ENCODE measurements around the gene LRRC47.

LRRC47 gene

DNA sequence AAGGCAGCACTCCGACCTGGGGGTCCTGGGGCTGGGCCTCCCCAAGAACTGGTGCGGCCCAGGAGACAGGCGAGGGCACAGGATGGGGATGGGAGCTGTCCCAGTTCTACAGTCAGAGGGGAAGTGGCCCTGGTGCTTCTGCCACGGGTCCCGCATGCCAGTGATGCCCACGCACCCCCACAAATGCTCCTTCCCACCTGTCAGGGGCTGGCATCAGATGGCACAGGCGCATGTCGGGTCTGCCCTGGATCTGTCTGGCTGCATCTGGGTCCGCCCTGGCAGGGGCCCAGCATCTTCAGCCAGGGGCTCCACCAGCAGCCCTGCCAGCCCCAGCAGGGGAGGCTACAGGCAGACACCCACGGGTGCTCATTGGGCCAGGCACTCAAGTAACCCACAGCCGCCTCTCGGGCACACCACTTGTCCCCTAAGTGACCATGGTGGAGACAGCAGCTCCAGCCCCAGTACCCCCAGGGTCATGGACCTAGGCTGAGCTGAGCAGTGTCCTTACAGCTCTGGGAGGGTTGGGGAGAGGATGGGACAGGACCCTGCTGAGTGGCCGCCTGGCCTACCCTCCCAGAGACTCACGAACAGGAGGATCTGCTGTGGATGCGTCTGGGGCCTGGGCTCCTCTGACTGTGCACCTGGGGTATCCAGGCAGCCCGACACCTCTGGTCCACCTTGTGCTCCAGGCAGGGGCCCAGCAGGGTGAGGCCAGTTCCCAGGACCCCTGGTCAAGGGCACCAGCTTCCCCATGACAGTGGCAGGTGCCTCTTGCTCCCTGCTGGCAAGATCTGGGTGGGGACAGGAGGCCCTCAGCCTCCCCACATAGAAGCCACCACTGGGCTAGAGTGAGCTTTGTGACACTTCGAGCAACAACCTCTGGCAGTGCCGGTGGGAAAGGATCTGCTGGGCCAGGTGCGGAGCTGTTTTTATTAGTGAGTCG, 18.4 kb downstream of the LRRC47 start:
- H3K4me3 ChIP-seq (ENCODE audit: low read depth, low read length), result no peak overlapping the region
- TF ChIP-seq, protein P1, sequence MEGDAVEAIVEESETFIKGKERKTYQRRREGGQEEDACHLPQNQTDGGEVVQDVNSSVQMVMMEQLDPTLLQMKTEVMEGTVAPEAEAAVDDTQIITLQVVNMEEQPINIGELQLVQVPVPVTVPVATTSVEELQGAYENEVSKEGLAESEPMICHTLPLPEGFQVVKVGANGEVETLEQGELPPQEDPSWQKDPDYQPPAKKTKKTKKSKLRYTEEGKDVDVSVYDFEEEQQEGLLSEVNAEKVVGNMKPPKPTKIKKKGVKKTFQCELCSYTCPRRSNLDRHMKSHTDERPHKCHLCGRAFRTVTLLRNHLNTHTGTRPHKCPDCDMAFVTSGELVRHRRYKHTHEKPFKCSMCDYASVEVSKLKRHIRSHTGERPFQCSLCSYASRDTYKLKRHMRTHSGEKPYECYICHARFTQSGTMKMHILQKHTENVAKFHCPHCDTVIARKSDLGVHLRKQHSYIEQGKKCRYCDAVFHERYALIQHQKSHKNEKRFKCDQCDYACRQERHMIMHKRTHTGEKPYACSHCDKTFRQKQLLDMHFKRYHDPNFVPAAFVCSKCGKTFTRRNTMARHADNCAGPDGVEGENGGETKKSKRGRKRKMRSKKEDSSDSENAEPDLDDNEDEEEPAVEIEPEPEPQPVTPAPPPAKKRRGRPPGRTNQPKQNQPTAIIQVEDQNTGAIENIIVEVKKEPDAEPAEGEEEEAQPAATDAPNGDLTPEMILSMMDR (IDR thresholded peaks at IDR 0.05; ENCODE audit: low read depth, low read length), result no peak

DNA sequence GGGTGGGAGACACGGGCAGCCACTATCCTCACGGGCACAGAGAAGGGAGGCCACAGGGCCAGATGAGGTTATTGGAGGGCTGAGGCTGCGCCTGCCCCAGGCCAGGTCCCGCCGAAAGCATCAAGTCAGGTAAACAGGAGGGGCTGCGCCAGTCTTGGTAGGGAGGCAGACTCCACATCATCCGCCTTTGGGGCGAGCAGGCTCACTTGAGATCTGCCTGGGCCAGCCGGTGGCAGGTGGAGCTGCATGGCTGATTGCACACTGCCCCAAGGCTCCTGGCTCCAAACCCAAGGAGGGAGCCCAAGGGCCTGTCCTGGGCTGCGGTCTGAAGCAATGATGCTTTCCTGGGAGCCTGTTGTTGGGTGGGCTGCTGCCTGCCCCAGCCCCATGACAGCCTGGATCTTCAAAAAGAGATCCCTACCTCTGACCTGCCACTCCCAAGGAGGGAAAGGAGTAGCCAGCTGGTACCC, 19.2 kb downstream of the LRRC47 start:
- TF ChIP-seq, protein P1 (IDR thresholded peaks at IDR 0.05; ENCODE audit: low read depth, low read length), result no peak

DNA sequence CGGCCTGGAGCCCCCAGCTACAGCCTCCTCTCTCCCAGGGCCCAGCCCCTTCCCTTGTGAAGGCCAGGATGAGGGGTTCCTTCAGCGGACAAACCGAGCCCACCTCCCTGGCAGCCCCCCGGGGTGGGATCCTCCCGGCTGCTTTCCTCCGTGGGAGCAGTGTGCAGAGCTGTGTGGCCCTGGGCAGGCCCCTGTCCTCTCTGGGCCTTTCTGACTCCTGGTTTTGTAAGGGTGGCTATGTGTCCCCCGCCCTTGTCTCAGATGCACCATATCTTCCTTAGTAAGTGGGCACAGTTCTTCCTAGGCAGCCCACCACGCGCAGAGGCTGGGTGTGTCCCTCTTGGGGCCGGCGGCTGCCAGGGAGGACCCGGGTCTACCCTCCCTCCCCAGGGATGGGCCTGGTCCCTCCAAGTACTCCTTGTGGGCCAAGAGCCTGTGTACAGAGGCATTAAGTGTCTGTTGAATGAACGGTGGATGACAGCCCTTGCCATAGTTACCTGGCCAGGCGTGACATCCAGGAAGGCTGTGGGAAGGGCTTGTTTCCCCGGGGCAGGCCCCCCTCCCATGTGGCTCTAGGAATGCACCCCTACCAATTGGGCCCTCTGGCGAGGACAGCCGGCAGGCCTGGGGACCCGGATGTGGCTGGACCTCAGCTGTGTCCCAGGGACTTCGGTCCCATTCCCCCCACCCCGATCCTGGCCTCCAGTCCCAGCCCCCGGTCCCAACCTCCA, 19.9 kb downstream of the LRRC47 start:
- TF ChIP-seq, protein P1 (IDR thresholded peaks at IDR 0.05; ENCODE audit: low read depth, low read length), result no peak
- no peak overlapping the region for H3K4me3 ChIP-seq (ENCODE audit: low read depth, low read length)

More for the DNA sequence above, 19.2 kb downstream of the LRRC47 start:
- H3K4me3 ChIP-seq (ENCODE audit: low read depth, low read length), result no peak overlapping the region

DNA sequence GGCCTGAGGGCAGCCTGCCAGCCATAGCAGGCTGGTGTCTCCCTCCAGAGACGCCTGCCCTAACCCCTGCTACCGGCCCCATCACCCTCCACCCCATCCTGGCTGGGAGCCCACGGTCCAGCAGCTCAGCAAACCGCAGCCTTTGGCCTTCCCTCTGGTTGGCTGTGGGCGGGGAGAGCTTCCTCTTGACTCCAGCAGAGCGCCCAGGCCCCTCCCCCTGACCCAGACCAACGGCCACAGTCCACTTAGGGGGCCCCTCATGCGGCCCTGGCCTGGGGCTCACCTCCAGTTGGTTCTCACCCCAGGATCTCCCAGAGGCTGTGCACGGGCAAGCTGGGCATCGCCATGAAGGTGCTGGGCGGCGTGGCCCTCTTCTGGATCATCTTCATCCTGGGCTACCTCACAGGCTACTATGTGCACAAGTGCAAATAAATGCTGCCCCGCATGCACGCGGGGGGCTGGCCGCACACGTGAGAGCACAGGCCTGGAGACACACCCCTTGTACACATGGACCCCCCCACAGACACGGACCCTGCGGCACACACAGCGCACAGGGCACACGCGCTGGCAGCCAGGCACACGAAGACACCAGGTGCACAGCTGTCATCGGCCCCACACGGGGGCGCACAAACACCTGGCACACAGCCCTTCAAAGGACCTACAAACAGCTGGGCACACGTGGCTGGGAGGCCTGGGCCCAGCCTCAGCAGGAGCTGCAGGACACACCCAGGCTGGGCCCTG, 20.6 kb downstream of the LRRC47 start:
- TF ChIP-seq, protein P1 (IDR thresholded peaks at IDR 0.05; ENCODE audit: low read depth, low read length), result peak; percentile 18; the same call in 1 of the 2 replicates
- H3K4me3 ChIP-seq (ENCODE audit: low read depth, low read length), result no peak overlapping the region

DNA sequence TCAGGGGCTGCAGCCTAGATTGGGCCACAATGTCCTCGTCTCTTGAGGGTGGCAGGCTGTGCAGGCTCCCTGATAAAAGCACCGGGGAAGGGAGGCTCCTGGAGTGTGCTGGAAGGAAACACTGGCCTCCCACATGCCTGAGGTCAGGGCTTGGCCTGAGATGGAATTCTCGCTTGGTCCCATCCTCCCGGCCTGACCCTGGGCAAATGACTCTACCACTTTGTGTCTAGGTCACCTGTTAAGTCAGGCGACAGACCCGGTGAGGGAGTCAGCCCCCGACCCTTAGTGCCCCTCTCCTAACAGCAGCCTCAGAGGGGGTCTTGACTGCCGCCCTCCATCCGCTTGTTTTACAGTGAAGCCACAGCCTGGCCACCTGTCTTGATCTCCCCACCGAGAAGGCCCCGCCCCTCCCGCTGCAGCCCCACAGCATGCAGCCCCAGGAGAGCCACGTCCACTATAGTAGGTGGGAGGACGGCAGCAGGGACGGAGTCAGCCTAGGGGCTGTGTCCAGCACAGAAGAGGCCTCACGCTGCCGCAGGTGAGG, 21.3 kb downstream of the LRRC47 start:
- TF ChIP-seq, protein P1 (IDR thresholded peaks at IDR 0.05; ENCODE audit: low read depth, low read length), result no peak
- no peak overlapping the region for H3K4me3 ChIP-seq (ENCODE audit: low read depth, low read length)

DNA sequence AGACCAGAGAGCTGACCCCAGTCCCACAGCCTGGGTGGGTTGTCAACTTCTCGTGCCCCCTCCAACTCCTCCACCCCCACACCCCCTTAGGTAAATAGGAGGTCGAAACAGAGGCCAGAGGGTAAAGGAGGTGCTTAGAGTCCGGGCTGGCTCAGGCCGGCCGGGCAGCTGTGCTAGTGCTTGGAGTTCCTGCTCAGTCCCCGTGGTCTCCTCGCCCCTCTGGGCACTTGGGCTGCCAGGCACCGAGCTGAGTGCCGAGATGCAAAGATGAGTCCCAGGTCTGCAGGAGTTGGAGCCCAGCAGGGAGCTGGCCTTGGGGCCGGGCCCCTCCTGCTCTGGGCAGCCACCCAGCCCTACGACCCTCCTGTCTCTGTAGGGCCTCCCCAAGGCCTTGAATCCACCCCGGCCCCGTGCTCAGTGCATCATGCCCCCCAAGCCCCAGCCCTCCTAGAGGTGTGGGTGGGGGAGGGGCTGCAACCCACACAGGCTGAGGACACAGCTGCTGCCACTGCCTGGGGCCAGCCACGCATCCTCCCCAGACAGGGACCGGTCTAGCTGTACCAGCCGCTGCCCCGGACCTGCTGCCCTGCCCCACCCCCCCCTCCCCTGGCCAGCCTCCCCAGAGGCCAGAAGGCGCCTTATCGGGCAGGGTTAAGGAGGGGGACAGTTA, 21.9 kb downstream of the LRRC47 start:
- H3K4me3 ChIP-seq (ENCODE audit: low read depth, low read length), result no peak overlapping the region

More for the DNA sequence above, 21.9 kb downstream of the LRRC47 start:
- TF ChIP-seq, protein P1 (IDR thresholded peaks at IDR 0.05; ENCODE audit: low read depth, low read length), result no peak

All from WI38 (cell line).